CD14-positive monocyte (primary cell): Measurements from ENCODE around the gene MICALL1. TPM values are rescaled to one million over a fixed set of nuclear protein-coding genes. Genes with fewer than 3 reads are reported as not detected.
"Not testable (repeated sequence)": the region's sequence is repeated elsewhere in the genome, so short reads cannot be mapped to it uniquely, and the experiment has no call there.

Experiments used
- DNase-seq, 3 donors: peaks; one replicate each; pipeline ENCODE4 v3.0.0-alpha.2; 2011 to 2022
- H2AFZ ChIP-seq: 2 replicates; pipeline ENCODE4 v1.6.0; 2012; ENCODE audit warnings: mild to moderate bottlenecking, low read depth, low read length, inconsistent platforms; ENCODE audit not compliant: insufficient read depth, poor library complexity, severe bottlenecking
- H3K27ac ChIP-seq, 2 donors: 1 replicate in 1 of 2; 2 replicates in 1 of 2; pipeline ENCODE4 v1.5.1; 2012 to 2013; ENCODE audit warnings: low read length in 2 of 2, control low read depth in 1 of 2, inconsistent platforms in 1 of 2, low read depth in 1 of 2, mild to moderate bottlenecking in 1 of 2
- H3K27me3 ChIP-seq, 2 donors: one replicate each; pipeline versions ENCODE4 v1.6.0 to v1.6.1; 2011 to 2013; ENCODE audit warnings: low read length in 2 of 2; ENCODE audit not compliant: control insufficient read depth in 2 of 2, insufficient read depth in 2 of 2
- H3K36me3 ChIP-seq, 2 donors: replicated peaks in 1 of 2; 1 replicate in 1 of 2; 2 replicates in 1 of 2; pipeline versions ENCODE4 v1.5.1 to v1.6.1; 2012 to 2013; ENCODE audit warnings: low read length in 2 of 2, control low read depth in 1 of 2, inconsistent platforms in 1 of 2, mild to moderate bottlenecking in 1 of 2; ENCODE audit not compliant: insufficient read depth in 2 of 2, control insufficient read depth in 1 of 2
- H3K4me1 ChIP-seq, 2 donors: 1 replicate in 1 of 2; 2 replicates in 1 of 2; pipeline versions ENCODE4 v1.5.1 to v1.6.1; 2012 to 2013; ENCODE audit warnings: low read length in 2 of 2, control low read depth in 1 of 2, inconsistent platforms in 1 of 2, mild to moderate bottlenecking in 1 of 2, moderate library complexity in 1 of 2; ENCODE audit not compliant: insufficient read depth in 2 of 2, control insufficient read depth in 1 of 2
- H3K4me2 ChIP-seq: replicated peaks from 2 replicates; pipeline ENCODE3; 2012; ENCODE audit warnings: low read length, moderate library complexity, mild to moderate bottlenecking; ENCODE audit not compliant: poor library complexity, severe bottlenecking; ENCODE audit errors: extremely low read depth
- H3K4me3 ChIP-seq, 3 experiments: fragments of 200-600 bp in 1 of 3; sonication (generic) in 1 of 3; replicated peaks in 1 of 3; 1 replicate in 2 of 3; 2 replicates in 1 of 3; pipeline ENCODE4 v1.5.1; 2011 to 2013; ENCODE audit warnings: low read length in 3 of 3, mild to moderate bottlenecking in 3 of 3, control low read depth in 2 of 3, low read depth in 2 of 3, inconsistent platforms in 1 of 3, moderate library complexity in 1 of 3
- H3K79me2 ChIP-seq: 2 replicates; pipeline ENCODE4 v1.6.0; 2012; ENCODE audit warnings: mild to moderate bottlenecking, control low read depth, inconsistent platforms, low read length, moderate library complexity; ENCODE audit not compliant: insufficient read depth
- H3K9ac ChIP-seq: 2 replicates; pipeline ENCODE4 v1.6.0; 2017; ENCODE audit warnings: low read length, mild to moderate bottlenecking; ENCODE audit not compliant: insufficient read depth, poor library complexity, severe bottlenecking
- H3K9me3 ChIP-seq, 2 donors: replicated peaks in 1 of 2; 1 replicate in 1 of 2; 2 replicates in 1 of 2; pipeline versions ENCODE4 v1.5.1 to v1.6.1; 2012 to 2013; ENCODE audit warnings: low read length in 2 of 2, control low read depth in 1 of 2; ENCODE audit not compliant: control insufficient read depth in 1 of 2, insufficient read depth in 1 of 2
- H4K20me1 ChIP-seq: 2 replicates; pipeline ENCODE4 v1.6.0; 2012; ENCODE audit warnings: mild to moderate bottlenecking, low read length, control low read depth, moderate library complexity; ENCODE audit not compliant: insufficient read depth
- H3K27ac Mint-ChIP-seq, 7 donors: one replicate each; pipeline ENCODE4 v1.8.0; 2020; ENCODE audit warnings: mild to moderate bottlenecking in 7 of 7, mixed read lengths in 7 of 7, moderate library complexity in 6 of 7, inconsistent platforms in 2 of 7
- H3K27me3 Mint-ChIP-seq, 3 donors: one replicate each; pipeline ENCODE4 v1.8.0; 2021 to 2022; ENCODE audit warnings: low read depth in 3 of 3, mild to moderate bottlenecking in 3 of 3, mixed read lengths in 3 of 3, moderate library complexity in 3 of 3, inconsistent platforms in 1 of 3
- H3K36me3 Mint-ChIP-seq, 2 donors: one replicate each; pipeline ENCODE4 v1.8.0; 2020; ENCODE audit warnings: mixed read lengths in 2 of 2, inconsistent platforms in 1 of 2, mild to moderate bottlenecking in 1 of 2
- H3K4me1 Mint-ChIP-seq: one replicate; pipeline ENCODE4 v1.8.0; 2020; ENCODE audit warnings: mild to moderate bottlenecking, mixed read lengths
- H3K4me3 Mint-ChIP-seq, 2 donors: one replicate each; pipeline ENCODE4 v1.8.0; 2020; ENCODE audit warnings: mild to moderate bottlenecking in 2 of 2, mixed read lengths in 2 of 2, moderate library complexity in 1 of 2
- H3K9me3 Mint-ChIP-seq, 7 donors: one replicate each; pipeline ENCODE4 v1.8.0; 2020 to 2022; ENCODE audit warnings: mixed read lengths in 7 of 7, mild to moderate bottlenecking in 6 of 7, moderate library complexity in 6 of 7, inconsistent platforms in 2 of 7
- WGBS: methylation state at CpG from one replicate; pipeline ENCODE4 v1.1.5; 2013; ENCODE audit warnings: missing lambda C conversion rate; ENCODE audit not compliant: insufficient coverage; 5-methylcytosine and 5-hydroxymethylcytosine counted together
- intact Hi-C, 2 donors: fragments of 100-400 bp; cut with micrococcal nuclease; formaldehyde crosslinking; loops; one replicate each; pipeline versions ENCODE4 v1.15.0 to v1.15.1; 2023
- polyA plus RNA-seq, 3 donors: library from polyadenylated mRNA; depleted of rRNA in 1 of 3; unstranded in 2 of 3; stranded (reverse) in 1 of 3; fragments of 300-500 nt in 2 of 3; fragments of >200 nt in 1 of 3; fragmentation: Illumina TruSeq in 2 of 3; gene quantifications; 1 replicate in 2 of 3; 2 replicates in 1 of 3; pipeline ENCODE4 v1.2.3, GENCODE V29; 2012 to 2021
- TF ChIP-seq, protein P1 (sequence below): fragments of 200-600 bp; IDR thresholded peaks from one replicate; pipeline ENCODE4 v1.8.0; 2022; ENCODE audit warnings: antibody characterized with exemption, mild to moderate bottlenecking

Gene MICALL1
- polyA plus RNA-seq, 3 donors = 0.51 to 7.0 (median 1.3) TPM

- peaks cover 7 to 10% of the 10 kb centered on the region in 2 donors for H3K4me1 ChIP-seq
- intact Hi-C loops = no loop called here
- H3K36me3 Mint-ChIP-seq = peaks cover 14 to 31% of the 10 kb centered on the region in 2 donors
- H3K4me3 ChIP-seq = no peak overlapping the region
- H3K27ac Mint-ChIP-seq = no peak overlapping the region
- H3K9me3 Mint-ChIP-seq = peaks cover 0 to 1% (median 0%) of the 10 kb centered on the region in 7 donors
- H3K4me1 Mint-ChIP-seq = peaks cover 7% of the 10 kb centered on the region
- H3K4me2 ChIP-seq = no peak overlapping the region
- 95% methylated on average over 3 of the region's 12 CpGs for WGBS
- no peaks in the 10 kb centered on the region for H3K9me3 ChIP-seq
- H3K27me3 Mint-ChIP-seq = peaks cover 0 to 4% (median 2%) of the 10 kb centered on the region in 3 donors
- no peaks in the 10 kb centered on the region for H3K27me3 ChIP-seq
- H3K27ac ChIP-seq = no peak overlapping the region
- no peak overlapping the region for H2AFZ ChIP-seq
- H3K9ac ChIP-seq = no peak overlapping the region
- peaks cover 13 to 17% of the 10 kb centered on the region in 2 donors for H3K36me3 ChIP-seq
- H3K4me3 Mint-ChIP-seq = no peak overlapping the region
- TF ChIP-seq, protein P1, sequence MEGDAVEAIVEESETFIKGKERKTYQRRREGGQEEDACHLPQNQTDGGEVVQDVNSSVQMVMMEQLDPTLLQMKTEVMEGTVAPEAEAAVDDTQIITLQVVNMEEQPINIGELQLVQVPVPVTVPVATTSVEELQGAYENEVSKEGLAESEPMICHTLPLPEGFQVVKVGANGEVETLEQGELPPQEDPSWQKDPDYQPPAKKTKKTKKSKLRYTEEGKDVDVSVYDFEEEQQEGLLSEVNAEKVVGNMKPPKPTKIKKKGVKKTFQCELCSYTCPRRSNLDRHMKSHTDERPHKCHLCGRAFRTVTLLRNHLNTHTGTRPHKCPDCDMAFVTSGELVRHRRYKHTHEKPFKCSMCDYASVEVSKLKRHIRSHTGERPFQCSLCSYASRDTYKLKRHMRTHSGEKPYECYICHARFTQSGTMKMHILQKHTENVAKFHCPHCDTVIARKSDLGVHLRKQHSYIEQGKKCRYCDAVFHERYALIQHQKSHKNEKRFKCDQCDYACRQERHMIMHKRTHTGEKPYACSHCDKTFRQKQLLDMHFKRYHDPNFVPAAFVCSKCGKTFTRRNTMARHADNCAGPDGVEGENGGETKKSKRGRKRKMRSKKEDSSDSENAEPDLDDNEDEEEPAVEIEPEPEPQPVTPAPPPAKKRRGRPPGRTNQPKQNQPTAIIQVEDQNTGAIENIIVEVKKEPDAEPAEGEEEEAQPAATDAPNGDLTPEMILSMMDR = no peak
- no peak for DNase-seq
- H4K20me1 ChIP-seq = no peaks in the 10 kb centered on the region
- no peaks in the 10 kb centered on the region for H3K79me2 ChIP-seq
These were observed 37.2 kb downstream of the MICALL1 start for GRCh38 chr22:37943136-37943824.

DNA sequence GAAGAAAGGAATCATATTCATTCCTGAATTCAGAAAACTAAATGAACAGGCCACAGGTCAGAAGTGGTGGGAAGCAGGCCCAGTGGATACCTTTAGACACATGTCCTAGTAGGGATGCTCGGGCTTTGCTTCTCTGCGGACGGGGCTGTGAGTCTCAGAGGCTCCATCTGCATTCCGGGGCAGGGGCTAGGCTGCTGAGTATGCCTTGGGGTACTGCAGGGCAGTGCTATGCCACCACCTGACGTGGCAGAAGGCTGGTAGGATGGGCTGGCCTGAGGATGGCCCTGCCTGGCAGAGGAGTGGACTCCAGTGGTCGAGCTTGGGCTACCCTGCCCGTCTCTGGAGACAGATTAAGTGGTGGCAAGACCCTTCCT, 37.7 kb downstream of the MICALL1 start:
- Histone ChIP-seq H3K27ac (no peak overlapping the region), H3K9ac (no peak overlapping the region), H3K36me3 (peaks cover 13 to 17% of the 10 kb centered on the region in 2 donors), H3K79me2 (no peaks in the 10 kb centered on the region), H3K27me3 (no peaks in the 10 kb centered on the region), H2AFZ (no peak overlapping the region), H4K20me1 (no peaks in the 10 kb centered on the region), H3K4me1 (peaks cover 7 to 10% of the 10 kb centered on the region in 2 donors), H3K4me2 (no peak overlapping the region), H3K9me3 (no peaks in the 10 kb centered on the region), H3K4me3 (no peak overlapping the region)
- Mint-ChIP-seq H3K4me1 (peaks cover 7% of the 10 kb centered on the region), H3K4me3 (no peak overlapping the region), H3K9me3 (peaks cover 0 to 1% (median 0%) of the 10 kb centered on the region in 7 donors), H3K36me3 (peaks cover 14 to 28% of the 10 kb centered on the region in 2 donors), H3K27ac (no peak overlapping the region), H3K27me3 (peaks cover 0 to 4% (median 2%) of the 10 kb centered on the region in 3 donors)
- intact Hi-C loops = no loop called here
- DNase-seq = no peak
- TF ChIP-seq, protein P1 = no peak
- WGBS = 90% methylated on average over 6 of the region's 7 CpGs

DNA sequence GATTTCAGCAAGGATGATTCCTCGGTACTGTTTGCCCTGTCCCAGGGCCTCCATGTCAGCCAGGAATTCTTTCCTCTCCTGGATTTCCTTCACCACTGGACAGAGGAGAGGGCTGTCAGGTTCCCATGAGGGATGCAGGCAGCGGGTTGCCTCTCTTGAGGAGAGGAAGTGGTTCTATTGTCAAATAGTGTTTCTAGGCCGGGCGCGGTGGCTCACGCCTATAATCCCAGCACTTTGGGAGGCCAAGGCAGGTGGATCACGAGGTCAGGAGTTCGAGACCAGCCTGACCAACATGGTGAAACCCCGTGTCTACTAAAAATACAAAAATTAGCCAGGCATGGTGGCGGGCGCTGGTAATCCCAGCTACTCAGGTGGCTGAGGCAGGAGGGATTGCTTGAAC, 38.3 kb downstream of the MICALL1 start:
- H4K20me1 ChIP-seq, DNase-seq, H3K27me3 Mint-ChIP-seq, H3K79me2 ChIP-seq, H3K27ac ChIP-seq, H3K4me3 ChIP-seq, H3K27ac Mint-ChIP-seq, H3K4me1 Mint-ChIP-seq, H2AFZ ChIP-seq, H3K9ac ChIP-seq, H3K9me3 Mint-ChIP-seq, H3K4me3 Mint-ChIP-seq, H3K27me3 ChIP-seq, H3K4me2 ChIP-seq, H3K9me3 ChIP-seq, intact Hi-C loops: not testable (repeated sequence)
- WGBS = 100% methylated on average over 1 of the region's 11 CpGs
- peaks cover 14 to 28% of the 10 kb centered on the region in 2 donors for H3K36me3 Mint-ChIP-seq
- Histone ChIP-seq H3K4me1 (peaks cover 7 to 10% of the 10 kb centered on the region in 2 donors), H3K36me3 (peaks cover 10 to 17% of the 10 kb centered on the region in 2 donors)
